Astrocyte of the cerebellum (primary cell): ENCODE measurements around the gene HOXC13.
A peak's percentile ranks its signal among the peaks of the same experiment; 100 is the strongest.

ENCODE experiments used
- DNase-seq: peaks from one replicate; pipeline ENCODE4 v3.0.0-alpha.2; 2011; ENCODE audit warnings: low read depth
- H3K4me3 ChIP-seq: 2 replicates; pipeline ENCODE4 v1.5.1; 2011; ENCODE audit warnings: mild to moderate bottlenecking, low read depth, low read length, moderate library complexity
- CTCF ChIP-seq: IDR thresholded peaks from 2 replicates; pipeline ENCODE4 v1.5.1; 2012; ENCODE audit warnings: low read length, low read depth, moderate library complexity, mild to moderate bottlenecking; ENCODE audit errors: missing control alignments
- in situ Hi-C: cut with HindIII; loops from 2 replicates; pipeline ENCODE4 v1.10.0; 2017; ENCODE audit warnings: low sequenced_read_pairs

Gene HOXC13

DNA sequence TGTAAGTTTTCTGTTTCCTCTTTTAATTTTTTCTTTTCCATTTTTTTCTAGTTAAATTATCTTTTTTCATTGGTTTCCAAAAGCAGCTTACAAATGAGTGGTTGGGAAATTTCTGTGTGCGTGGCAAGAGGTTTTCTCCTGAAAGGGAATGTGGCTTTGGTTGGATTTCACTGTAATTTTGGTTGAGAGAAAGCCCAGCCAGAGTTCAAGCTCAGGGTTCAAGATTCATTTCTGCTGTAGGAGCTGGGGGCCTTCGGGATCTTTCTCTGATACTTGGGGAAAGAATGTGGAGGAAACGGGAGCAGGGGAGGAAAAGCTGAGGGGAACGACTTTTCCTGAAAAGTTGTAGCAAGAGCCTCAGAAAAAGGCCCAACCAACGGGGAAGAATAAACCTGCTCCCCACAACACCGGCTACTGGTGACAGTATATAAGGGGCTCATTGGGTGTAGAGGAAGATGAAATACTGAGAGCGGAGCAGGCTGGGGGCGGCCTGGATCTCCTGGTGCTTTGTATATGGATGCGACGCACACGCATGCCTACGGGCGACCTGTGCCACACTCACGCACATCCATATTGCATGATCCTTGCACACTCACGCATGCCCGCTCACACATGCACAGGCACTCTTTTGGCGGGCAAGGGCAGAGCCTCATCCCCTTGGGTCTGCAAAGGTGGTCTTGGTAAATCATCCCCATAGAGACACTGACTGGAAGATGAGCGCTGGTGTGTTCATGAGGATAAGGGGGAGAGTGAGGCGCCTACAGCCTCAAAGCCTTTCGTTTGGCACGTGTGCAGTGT is 48.3 kb downstream of the HOXC13 start:
- in situ Hi-C loops, result no loop called here
- DNase-seq, result no peak
- TF ChIP-seq CTCF, result no peak
- H3K4me3 ChIP-seq, result no peak overlapping the region

DNA sequence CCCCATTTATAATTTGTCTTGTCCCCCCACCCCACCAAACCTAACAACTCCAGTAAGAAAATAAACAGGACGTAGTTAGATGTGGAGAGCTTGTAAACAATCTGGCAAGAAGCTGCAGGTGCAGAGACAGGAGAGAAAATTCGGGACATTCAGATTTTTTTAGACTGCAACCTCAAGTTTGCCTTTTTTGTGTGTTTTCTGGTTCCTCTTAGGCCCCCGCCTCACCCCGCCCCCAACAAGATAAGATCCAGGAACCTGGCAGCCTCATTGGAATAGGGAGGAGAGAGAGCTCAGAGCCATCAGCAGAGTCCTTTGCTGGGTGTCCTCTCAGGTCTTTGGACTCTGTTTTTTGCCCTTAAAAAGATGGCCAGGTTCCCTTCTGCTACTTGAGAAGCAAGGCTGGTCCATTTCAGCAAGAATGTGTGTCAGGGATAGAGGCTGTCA is 49.2 kb downstream of the HOXC13 start:
- DNase-seq, result no peak
- in situ Hi-C loops, result no loop called here
- H3K4me3 ChIP-seq, result no peak overlapping the region
- no peak for TF ChIP-seq CTCF

DNA sequence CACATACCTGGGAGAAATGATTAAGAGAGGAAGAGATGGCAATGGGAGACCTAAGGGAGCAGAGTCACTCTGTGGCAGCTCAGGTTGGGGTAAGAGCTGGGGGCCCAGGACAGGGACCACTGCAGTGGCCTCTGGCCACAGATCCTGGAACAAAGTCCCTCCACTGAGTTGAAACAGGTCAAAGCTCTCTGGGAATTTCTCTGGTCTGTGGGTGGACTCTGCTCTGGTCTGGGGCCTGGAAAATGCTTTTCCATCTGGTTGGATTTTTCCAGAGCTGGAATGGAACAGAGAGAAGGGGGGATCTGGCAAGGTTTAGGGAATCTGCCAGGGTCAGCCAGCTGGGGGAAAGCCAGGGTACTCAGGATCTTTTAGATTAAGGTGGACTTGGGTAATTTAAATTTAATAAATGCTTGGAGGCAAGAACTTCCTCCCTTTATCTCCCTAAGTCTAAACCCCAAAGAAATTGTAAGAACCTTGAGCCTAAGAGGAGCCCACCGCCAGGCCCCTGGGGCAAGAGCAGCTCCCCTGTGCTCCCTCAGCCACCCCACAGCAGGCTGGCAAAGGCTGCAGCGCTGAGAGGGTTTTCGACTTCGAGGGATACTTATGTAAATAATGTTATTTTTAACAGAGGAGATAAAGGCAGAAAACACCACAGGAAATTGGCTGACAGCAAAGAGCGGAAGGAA is 50.1 kb downstream of the HOXC13 start:
- H3K4me3 ChIP-seq, result no peak overlapping the region
- no peak for DNase-seq
- in situ Hi-C loops, result no loop called here
- no peak for TF ChIP-seq CTCF

DNA sequence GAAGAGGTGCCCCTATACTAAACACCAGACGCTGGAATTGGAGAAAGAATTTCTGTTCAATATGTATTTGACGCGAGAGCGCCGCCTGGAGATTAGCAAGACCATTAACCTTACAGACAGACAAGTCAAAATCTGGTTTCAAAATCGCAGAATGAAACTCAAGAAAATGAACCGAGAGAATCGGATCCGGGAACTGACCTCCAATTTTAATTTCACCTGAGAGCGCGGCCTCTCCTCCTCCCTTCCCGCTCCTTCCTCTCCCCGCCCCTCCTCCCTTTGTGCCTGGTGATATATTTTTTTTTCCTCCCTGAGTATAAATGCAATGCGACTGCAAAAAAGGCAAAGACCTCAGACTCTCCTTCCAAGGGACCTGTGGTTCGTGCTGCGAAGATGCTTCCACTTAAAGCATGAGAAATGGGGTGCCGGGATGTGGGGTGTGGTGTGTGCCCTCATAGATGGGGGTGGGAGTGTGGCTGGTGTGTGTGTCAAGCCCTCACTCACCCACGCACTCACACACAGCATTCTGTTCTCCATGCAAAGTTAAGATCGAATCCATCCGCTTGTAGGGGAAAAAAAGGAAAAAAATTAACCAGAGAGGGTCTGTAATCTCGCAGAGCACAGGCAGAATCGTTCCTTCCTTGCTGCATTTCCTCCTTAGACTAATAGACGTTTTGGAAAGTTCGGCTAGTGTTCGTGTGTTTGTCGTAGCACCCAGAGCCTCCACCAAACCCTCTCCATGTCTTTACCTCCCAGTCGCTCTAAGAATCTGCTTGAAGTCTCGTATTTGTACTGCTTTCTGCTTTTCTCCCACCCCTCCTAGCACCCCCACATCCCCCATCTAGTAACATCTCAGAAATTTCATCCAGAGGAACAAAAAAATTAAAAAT is 50.8 kb downstream of the HOXC13 start:
- in situ Hi-C loops, result no loop called here
- no peak for DNase-seq
- TF ChIP-seq CTCF, result peak; percentile 39
- H3K4me3 ChIP-seq, result no peak overlapping the region

DNA sequence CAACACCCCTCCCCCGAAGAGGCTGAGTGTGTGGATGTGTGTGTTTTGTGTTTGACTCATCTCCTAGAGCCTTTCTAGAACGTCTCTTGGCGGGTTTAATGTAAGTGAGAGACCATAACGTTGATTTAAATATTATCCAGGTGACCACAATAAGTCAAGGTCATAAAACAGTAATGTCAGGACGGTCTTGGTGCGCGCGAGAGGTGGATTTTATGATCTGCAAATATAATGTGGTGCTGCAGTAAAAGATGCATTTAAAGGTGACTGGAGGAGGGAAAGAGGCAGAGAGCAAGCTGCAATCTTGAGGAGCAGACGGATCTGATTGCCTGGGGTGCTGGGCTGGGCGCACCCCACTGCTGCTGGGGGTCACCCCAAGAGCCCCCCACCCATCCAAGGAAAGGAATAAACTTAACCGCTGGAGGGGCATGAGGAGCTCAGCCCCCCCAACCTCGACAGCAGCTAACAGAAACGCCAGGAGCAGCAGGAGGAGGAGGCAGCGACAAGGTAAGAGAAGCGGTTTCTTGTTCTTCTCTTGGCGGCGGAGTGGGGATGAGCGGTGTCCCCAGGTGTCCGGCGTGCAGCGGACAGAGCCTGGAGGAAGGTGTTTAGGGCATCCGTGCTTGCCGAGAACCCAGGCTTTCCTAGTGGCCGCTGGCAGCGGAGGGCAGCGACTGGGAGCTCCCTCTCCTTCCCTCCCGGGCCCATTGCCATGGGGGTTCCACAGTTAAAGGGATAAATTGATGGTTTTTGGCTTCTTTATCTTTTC is 51.9 kb downstream of the HOXC13 start:
- in situ Hi-C loops, result no loop called here
- H3K4me3 ChIP-seq, result no peak overlapping the region
- TF ChIP-seq CTCF, result no peak
- DNase-seq, result no peak

DNA sequence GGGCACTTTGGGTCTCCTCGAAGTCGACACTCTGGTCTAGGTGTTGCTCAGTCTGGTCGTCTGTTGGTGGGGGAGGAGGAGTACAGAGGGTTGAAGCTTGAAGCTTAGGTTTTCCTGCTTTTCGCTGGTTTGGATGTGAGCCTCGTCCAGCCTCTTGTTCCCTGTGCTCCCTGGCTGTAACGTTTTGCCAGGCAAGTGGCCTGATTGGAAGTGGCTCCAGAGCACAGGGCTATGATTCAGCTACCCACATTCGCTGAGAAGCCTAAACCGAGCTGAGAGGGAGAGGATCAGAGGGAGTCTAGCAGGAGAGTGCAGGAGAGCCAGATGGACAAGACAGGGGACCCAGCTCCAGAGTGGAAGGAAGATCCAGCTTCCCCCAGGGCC is 52.4 kb downstream of the HOXC13 start:
- H3K4me3 ChIP-seq, result no peak overlapping the region
- DNase-seq, result no peak
- in situ Hi-C loops, result no loop called here
- TF ChIP-seq CTCF, result no peak
